Measurements from ENCODE around the gene CR1L. TPM values are rescaled to one million over a fixed set of nuclear protein-coding genes. Genes with fewer than 3 reads are reported as not detected.
A peak's percentile ranks its signal among the peaks of the same experiment; 100 is the strongest.

Gene CR1L
- total and polyA plus RNA-seq, 2 of the 8 experiments (the other 6 are each of a cell fraction or from before 2014, with no cell fraction given): 0.39 TPM; not detected in 1

- FAIRE-seq (no peak), DNase-seq (ENCODE audit: low read depth in 1 of 2, low spot score in 2 of 2) (no peak)
- ChIA-PET CTCF (ENCODE audit: partially characterized antibody) (interaction anchor here (1.0 kb wide), 1 partner anchor 9 kb away, joined by 3 read pairs; no protein-coding TSS in a partner anchor), POLR2A (ENCODE audit: partially characterized antibody) (no interaction called here)
- Histone ChIP-seq H4K91ac (replicated peaks; ENCODE audit: insufficient read length, low read length) (no peak overlapping the region), H3K23ac (ENCODE audit: insufficient read length) (no peak overlapping the region), H2AFZ (ENCODE audit: low read length) (peak overlapping the region; percentile 31; the same call in 1 of the 2 replicates), H3K79me1 (ENCODE audit: low read depth, low read length) (no peaks in the 10 kb centered on the region), H3K27ac (ENCODE audit: low read depth, low read length) (no peak overlapping the region), H3K18ac (ENCODE audit: extremely low read depth, low read length) (no peak overlapping the region), H2BK5ac (ENCODE audit: low read depth, low read length) (no peak overlapping the region), H2BK15ac (ENCODE audit: low read length) (no peak overlapping the region), H4K5ac (ENCODE audit: insufficient read length, low read depth, low read length) (no peak overlapping the region), H4K8ac (ENCODE audit: extremely low read depth, insufficient read depth, low read length) (no peak overlapping the region; the same call in 1 of the 2 replicates), H3K23me2 (ENCODE audit: low read depth, low read length) (no peaks in the 10 kb centered on the region), H3K4ac (replicated peaks; ENCODE audit: insufficient read length, low read depth, low read length) (no peak overlapping the region), H3K9me3 (ENCODE audit: insufficient read depth in 2 of 2, low read depth in 1 of 2, low read length in 1 of 2) (no peaks in the 10 kb centered on the region; a peak in 1 of 4 replicates), H3K4me3 (ENCODE audit: extremely low read depth in 1 of 4, insufficient read depth in 2 of 4, low read depth in 3 of 4, low read length in 4 of 4) (no peak overlapping the region), H3K14ac (ENCODE audit: insufficient read length) (no peak overlapping the region), H2BK120ac (replicated peaks; ENCODE audit: low read depth, low read length) (no peak overlapping the region), H3K9ac (replicated peaks in 1 of 4; ENCODE audit: extremely low read depth in 1 of 4, low read depth in 3 of 4, low read length in 3 of 4) (no peak overlapping the region), H3K27me3 (replicated peaks in 1 of 4; ENCODE audit: control insufficient read depth in 3 of 4, extremely low read depth in 1 of 4, insufficient read depth in 3 of 4, low read length in 3 of 4) (no peaks in the 10 kb centered on the region), H4K20me1 (replicated peaks in 1 of 2; ENCODE audit: control insufficient read depth in 1 of 2, insufficient read depth in 2 of 2, low read length in 2 of 2) (no peaks in the 10 kb centered on the region), H3K4me2 (ENCODE audit: insufficient read depth in 1 of 2, low read depth in 2 of 2, low read length in 2 of 2) (no peak overlapping the region; a peak in 1 of 4 replicates), H2BK12ac (ENCODE audit: low read depth, low read length) (no peak overlapping the region), H2AK5ac (ENCODE audit: low read depth, low read length) (no peak overlapping the region), H3K56ac (replicated peaks; ENCODE audit: insufficient read length, low read depth, low read length) (no peak overlapping the region), H3K4me1 (replicated peaks in 1 of 4; ENCODE audit: control insufficient read depth in 3 of 4, insufficient read depth in 4 of 4, low read length in 3 of 4) (no peaks in the 10 kb centered on the region), H2BK20ac (ENCODE audit: low read length) (no peak overlapping the region), H3K36me3 (ENCODE audit: control insufficient read depth in 2 of 4, insufficient read depth in 4 of 4, low read length in 3 of 4) (no peaks in the 10 kb centered on the region), H3K79me2 (ENCODE audit: control insufficient read depth in 1 of 2, insufficient read depth in 2 of 2, low read length in 2 of 2) (no peaks in the 10 kb centered on the region)
- TF ChIP-seq SIX5 (IDR thresholded peaks at IDR 0.05; ENCODE audit: low read depth, low read length) (no peak), RBBP5 (IDR thresholded peaks at IDR 0.05; ENCODE audit: borderline replicate concordance, low read depth, low read length) (no peak), TAF1 (IDR thresholded peaks at IDR 0.05; ENCODE audit: low read depth, low read length) (no peak), SUZ12 (IDR thresholded peaks at IDR 0.05; ENCODE audit: low read length) (no peak), SIN3A (conservative IDR thresholded peaks at IDR 0.05 in 1 of 2, IDR thresholded peaks at IDR 0.05 in 1 of 2; ENCODE audit: low read depth in 1 of 2, low read length in 2 of 2) (no peak), CREB1 (IDR thresholded peaks at IDR 0.05) (no peak), NRF1 (IDR thresholded peaks at IDR 0.05; ENCODE audit: low read depth, low read length) (no peak), CHD2 (IDR thresholded peaks at IDR 0.05; ENCODE audit: low read length) (no peak)
These were observed 1.2 kb downstream of the CR1L start for GRCh38 chr1:207646171-207646570.
